ENCODE results near the gene C1QL4. TPM values are rescaled to one million over a fixed set of nuclear protein-coding genes. Genes with fewer than 3 reads are reported as not detected.
A peak's percentile ranks its signal among the peaks of the same experiment; 100 is the strongest.

C1QL4 gene
- total and polyA plus RNA-seq, 2 donors (not counting 1 experiment from before 2014, with no cell fraction given), result not detected

DNA sequence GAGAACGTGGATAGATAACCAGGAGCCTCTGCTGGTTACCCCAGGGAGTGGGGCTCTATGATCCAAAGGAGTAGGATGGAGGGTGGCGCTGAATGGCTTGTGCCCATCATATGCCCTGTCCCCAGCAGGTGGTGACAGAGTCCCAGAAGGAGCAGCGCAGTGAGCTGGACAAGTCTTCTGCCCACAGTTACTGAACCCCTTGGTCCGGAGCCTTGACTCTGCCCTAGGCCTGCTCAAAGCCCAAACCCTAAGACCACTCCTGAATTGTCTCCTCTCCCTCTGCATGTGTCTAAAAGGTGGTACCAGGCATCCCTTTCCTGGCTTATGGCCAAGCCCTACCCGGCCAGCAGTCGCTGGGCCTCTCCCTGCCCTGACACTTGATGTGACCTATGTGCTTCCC lies 38.8 kb downstream of the C1QL4 start:
- no peak overlapping the region for H3K9ac ChIP-seq (ENCODE audit: low read length)
- no peak overlapping the region for H2AFZ ChIP-seq (ENCODE audit: insufficient read depth, low read depth, low read length, poor library complexity, severe bottlenecking)
- no peaks in the 10 kb centered on the region for H3K79me2 ChIP-seq (ENCODE audit: control insufficient read depth, insufficient read depth, low read length)
- no peak for TF ChIP-seq EZH2 (IDR thresholded peaks at IDR 0.05; ENCODE audit: borderline replicate concordance, insufficient read depth, low read depth, low read length, poor library complexity, severe bottlenecking)
- TF ChIP-seq, protein P1, sequence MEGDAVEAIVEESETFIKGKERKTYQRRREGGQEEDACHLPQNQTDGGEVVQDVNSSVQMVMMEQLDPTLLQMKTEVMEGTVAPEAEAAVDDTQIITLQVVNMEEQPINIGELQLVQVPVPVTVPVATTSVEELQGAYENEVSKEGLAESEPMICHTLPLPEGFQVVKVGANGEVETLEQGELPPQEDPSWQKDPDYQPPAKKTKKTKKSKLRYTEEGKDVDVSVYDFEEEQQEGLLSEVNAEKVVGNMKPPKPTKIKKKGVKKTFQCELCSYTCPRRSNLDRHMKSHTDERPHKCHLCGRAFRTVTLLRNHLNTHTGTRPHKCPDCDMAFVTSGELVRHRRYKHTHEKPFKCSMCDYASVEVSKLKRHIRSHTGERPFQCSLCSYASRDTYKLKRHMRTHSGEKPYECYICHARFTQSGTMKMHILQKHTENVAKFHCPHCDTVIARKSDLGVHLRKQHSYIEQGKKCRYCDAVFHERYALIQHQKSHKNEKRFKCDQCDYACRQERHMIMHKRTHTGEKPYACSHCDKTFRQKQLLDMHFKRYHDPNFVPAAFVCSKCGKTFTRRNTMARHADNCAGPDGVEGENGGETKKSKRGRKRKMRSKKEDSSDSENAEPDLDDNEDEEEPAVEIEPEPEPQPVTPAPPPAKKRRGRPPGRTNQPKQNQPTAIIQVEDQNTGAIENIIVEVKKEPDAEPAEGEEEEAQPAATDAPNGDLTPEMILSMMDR (IDR thresholded peaks at IDR 0.05), result no peak
- H3K4me3 ChIP-seq (ENCODE audit: control extremely low read depth in 1 of 5, extremely low read depth in 1 of 5, insufficient read depth in 1 of 5, low read depth in 2 of 5, low read length in 4 of 5), result no peak overlapping the region
- intact Hi-C loops (cut with micrococcal nuclease), result no loop called here
- whole genome bisulfite sequencing (ENCODE audit: insufficient coverage), result 51% methylated on average over 6 of the region's 6 CpGs
- H3K36me3 ChIP-seq (replicated peaks in 1 of 2; ENCODE audit: control extremely low read depth in 1 of 2, control insufficient read depth in 1 of 2, extremely low read depth in 1 of 2, insufficient read depth in 2 of 2, low read length in 1 of 2), result no peaks in the 10 kb centered on the region
- Mint-ChIP-seq H3K9me3 (ENCODE audit: insufficient read depth) (no peaks in the 10 kb centered on the region), H3K4me3 (peak overlapping the region; percentile 67), H3K27ac (no peak overlapping the region), H3K27me3 (peaks cover 55% of the 10 kb centered on the region), H3K4me1 (peaks cover 27% of the 10 kb centered on the region)
- H3K9me3 ChIP-seq (ENCODE audit: control extremely low read depth in 1 of 3, control insufficient read depth in 2 of 3, insufficient read depth in 1 of 3, low read length in 2 of 3), result peaks cover 0 to 18% (median 0%) of the 10 kb centered on the region in 3 donors
- H4K20me1 ChIP-seq (ENCODE audit: control insufficient read depth, insufficient read depth, low read length, poor library complexity, severe bottlenecking), result no peaks in the 10 kb centered on the region
- H3K27ac ChIP-seq (ENCODE audit: low read length in 2 of 2), result no peak overlapping the region
- ATAC-seq (ENCODE audit: low read depth) (no peak), DNase-seq (no peak)
- H3K4me1 ChIP-seq (ENCODE audit: control insufficient read depth in 2 of 2, insufficient read depth in 2 of 2, low read length in 2 of 2), result peaks cover 30 to 40% of the 10 kb centered on the region in 2 donors
- CTCF ChIA-PET, result interaction anchor here (1.8 to 5.3 kb wide), 2 partner anchors 10 to 49 kb away, joined by 9 to 30 read pairs; partner anchors contain the start of gene DNAJC22
- H3K27me3 ChIP-seq (replicated peaks in 1 of 4; ENCODE audit: control extremely low read depth in 1 of 4, control insufficient read depth in 3 of 4, insufficient read depth in 4 of 4, low read length in 3 of 4), result peaks cover 0 to 68% (median 34%) of the 10 kb centered on the region in 4 experiments
- H3K4me2 ChIP-seq (replicated peaks; ENCODE audit: low read depth, low read length, poor library complexity, severe bottlenecking), result no peak overlapping the region
- POLR2A ChIA-PET, result no interaction called here

DNA sequence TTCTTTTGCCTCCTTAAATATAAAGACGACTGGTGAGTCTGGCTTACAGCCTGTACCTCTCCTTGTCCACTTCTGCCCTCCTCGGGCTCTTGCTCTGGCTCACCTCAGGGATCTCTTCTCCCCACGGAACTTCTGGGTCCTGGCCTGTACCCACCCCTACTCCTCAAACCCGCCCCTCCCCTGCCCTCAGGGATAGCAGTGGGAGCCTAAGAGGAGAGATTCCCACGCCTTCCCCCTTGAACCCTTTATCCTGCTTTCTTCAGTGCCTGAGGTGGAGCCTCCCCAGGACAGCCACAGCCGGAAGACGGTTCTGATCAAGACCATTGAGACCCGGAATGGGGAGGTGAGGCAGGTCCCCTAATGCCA lies 39.3 kb downstream of the C1QL4 start:
- H3K9ac ChIP-seq (ENCODE audit: low read length), result peak overlapping the region; percentile 51
- WGBS (ENCODE audit: insufficient coverage), result 21% methylated on average over 4 of the region's 8 CpGs
- H3K79me2 ChIP-seq (ENCODE audit: control insufficient read depth, insufficient read depth, low read length), result no peaks in the 10 kb centered on the region
- peak; percentile 18 for ATAC-seq (ENCODE audit: low read depth)
- H3K27ac ChIP-seq (ENCODE audit: low read length in 2 of 2), result no peak overlapping the region
- H4K20me1 ChIP-seq (ENCODE audit: control insufficient read depth, insufficient read depth, low read length, poor library complexity, severe bottlenecking), result no peaks in the 10 kb centered on the region
- peak overlapping the region; percentile 5 for H2AFZ ChIP-seq (ENCODE audit: insufficient read depth, low read depth, low read length, poor library complexity, severe bottlenecking)
- peaks cover 30 to 40% of the 10 kb centered on the region in 2 donors for H3K4me1 ChIP-seq (ENCODE audit: control insufficient read depth in 2 of 2, insufficient read depth in 2 of 2, low read length in 2 of 2)
- ChIA-PET POLR2A (no interaction called here), CTCF (interaction anchor here (1.2 to 13.4 kb wide), 6 partner anchors 9 to 444 kb away, joined by 3 to 125 read pairs (median 11); partner anchors contain the start of genes DNAJC22 and TMBIM6)
- H3K4me3 ChIP-seq (ENCODE audit: control extremely low read depth in 1 of 5, extremely low read depth in 1 of 5, insufficient read depth in 1 of 5, low read depth in 2 of 5, low read length in 4 of 5), result peak overlapping the region in 1 of 5 experiments; percentile 42
- peak overlapping the region; percentile 81 for H3K4me2 ChIP-seq (replicated peaks; ENCODE audit: low read depth, low read length, poor library complexity, severe bottlenecking)
- no peak overlapping the region for H3K27ac Mint-ChIP-seq
- TF ChIP-seq, protein P1 (IDR thresholded peaks at IDR 0.05), result no peak
- TF ChIP-seq EZH2 (IDR thresholded peaks at IDR 0.05; ENCODE audit: borderline replicate concordance, insufficient read depth, low read depth, low read length, poor library complexity, severe bottlenecking), result no peak
- peak overlapping the region; percentile 67 for H3K4me3 Mint-ChIP-seq
- intact Hi-C loops (cut with micrococcal nuclease), result no loop called here
- H3K27me3 ChIP-seq (replicated peaks in 1 of 4; ENCODE audit: control extremely low read depth in 1 of 4, control insufficient read depth in 3 of 4, insufficient read depth in 4 of 4, low read length in 3 of 4), result peaks cover 0 to 67% (median 34%) of the 10 kb centered on the region in 4 experiments
- no peak for DNase-seq
- H3K9me3 ChIP-seq (ENCODE audit: control extremely low read depth in 1 of 3, control insufficient read depth in 2 of 3, insufficient read depth in 1 of 3, low read length in 2 of 3), result peaks cover 0 to 18% (median 0%) of the 10 kb centered on the region in 3 donors
- H3K4me1 Mint-ChIP-seq, result peaks cover 27% of the 10 kb centered on the region
- no peaks in the 10 kb centered on the region for H3K36me3 ChIP-seq (replicated peaks in 1 of 2; ENCODE audit: control extremely low read depth in 1 of 2, control insufficient read depth in 1 of 2, extremely low read depth in 1 of 2, insufficient read depth in 2 of 2, low read length in 1 of 2)
- peaks cover 51% of the 10 kb centered on the region for H3K27me3 Mint-ChIP-seq
- no peaks in the 10 kb centered on the region for H3K9me3 Mint-ChIP-seq (ENCODE audit: insufficient read depth)
